Parathyroid adenoma (tissue), 2 donors: Measurements from ENCODE around the gene PARD3B.

Experiments
- H2AFZ ChIP-seq: fragments of 300-600 bp; sonication (generic); one replicate; pipeline ENCODE4 v1.7.0; 2017; ENCODE audit warnings: antibody characterized with exemption, mild to moderate bottlenecking
- H3K27ac ChIP-seq: fragments of 300-600 bp; sonication (generic); one replicate; pipeline ENCODE4 v1.7.0; 2017
- H3K27me3 ChIP-seq: fragments of 300-600 bp; sonication (generic); one replicate; pipeline ENCODE4 v1.7.0; 2017; ENCODE audit warnings: low read length; ENCODE audit not compliant: control insufficient read depth, insufficient read depth
- H3K36me3 ChIP-seq: fragments of 300-600 bp; sonication (generic); one replicate; pipeline ENCODE4 v1.7.0; 2017; ENCODE audit warnings: low read length; ENCODE audit not compliant: control insufficient read depth, insufficient read depth
- H3K4me1 ChIP-seq: fragments of 300-600 bp; sonication (generic); one replicate; pipeline ENCODE4 v1.7.0; 2017; ENCODE audit warnings: control low read depth
- H3K4me2 ChIP-seq: fragments of 300-600 bp; sonication (generic); one replicate; pipeline ENCODE4 v1.7.0; 2017; ENCODE audit warnings: low read length
- H3K4me3 ChIP-seq: fragments of 300-600 bp; sonication (generic); one replicate; pipeline ENCODE4 v1.7.0; 2017; ENCODE audit warnings: low read depth, low read length
- H3K79me2 ChIP-seq: fragments of 300-600 bp; sonication (generic); one replicate; pipeline ENCODE4 v1.7.0; 2017; ENCODE audit warnings: control low read depth
- H3K9ac ChIP-seq: fragments of 300-600 bp; sonication (generic); one replicate; pipeline ENCODE4 v1.7.0; 2017; ENCODE audit warnings: mild to moderate bottlenecking
- H3K9me3 ChIP-seq: fragments of 300-600 bp; sonication (generic); one replicate; pipeline ENCODE4 v1.7.0; 2017; ENCODE audit warnings: low read length; ENCODE audit not compliant: control insufficient read depth
- TF ChIP-seq, protein P1 (sequence below): fragments of 300-600 bp; sonication (generic); IDR thresholded peaks from one replicate; pipeline ENCODE4 v1.7.0; 2017; ENCODE audit warnings: antibody characterized with exemption, mild to moderate bottlenecking
- donor health status: primary hyperparathyroidism.

PARD3B gene

DNA sequence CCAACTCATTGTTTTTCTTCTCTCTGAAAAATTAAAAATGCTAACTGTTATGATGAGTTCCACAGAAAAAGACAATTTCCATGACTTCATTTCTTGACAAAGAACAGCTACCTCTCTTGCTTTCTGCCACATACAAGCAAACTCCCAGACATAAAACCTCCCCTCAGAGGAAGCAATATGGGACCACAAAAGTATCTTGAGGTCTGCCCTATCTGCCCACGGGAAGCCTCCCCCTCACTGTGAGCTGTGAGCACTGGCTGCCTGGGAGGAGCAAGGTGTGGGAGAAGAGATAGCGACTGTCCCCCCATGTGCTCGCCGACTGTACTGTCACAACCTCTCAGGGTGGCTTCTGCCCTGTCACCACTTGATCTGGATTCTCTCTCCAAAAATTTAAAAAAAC is 1067.4 kb downstream of the PARD3B start:
- no peaks in the 10 kb centered on the region for H3K4me1 ChIP-seq
- TF ChIP-seq, protein P1, sequence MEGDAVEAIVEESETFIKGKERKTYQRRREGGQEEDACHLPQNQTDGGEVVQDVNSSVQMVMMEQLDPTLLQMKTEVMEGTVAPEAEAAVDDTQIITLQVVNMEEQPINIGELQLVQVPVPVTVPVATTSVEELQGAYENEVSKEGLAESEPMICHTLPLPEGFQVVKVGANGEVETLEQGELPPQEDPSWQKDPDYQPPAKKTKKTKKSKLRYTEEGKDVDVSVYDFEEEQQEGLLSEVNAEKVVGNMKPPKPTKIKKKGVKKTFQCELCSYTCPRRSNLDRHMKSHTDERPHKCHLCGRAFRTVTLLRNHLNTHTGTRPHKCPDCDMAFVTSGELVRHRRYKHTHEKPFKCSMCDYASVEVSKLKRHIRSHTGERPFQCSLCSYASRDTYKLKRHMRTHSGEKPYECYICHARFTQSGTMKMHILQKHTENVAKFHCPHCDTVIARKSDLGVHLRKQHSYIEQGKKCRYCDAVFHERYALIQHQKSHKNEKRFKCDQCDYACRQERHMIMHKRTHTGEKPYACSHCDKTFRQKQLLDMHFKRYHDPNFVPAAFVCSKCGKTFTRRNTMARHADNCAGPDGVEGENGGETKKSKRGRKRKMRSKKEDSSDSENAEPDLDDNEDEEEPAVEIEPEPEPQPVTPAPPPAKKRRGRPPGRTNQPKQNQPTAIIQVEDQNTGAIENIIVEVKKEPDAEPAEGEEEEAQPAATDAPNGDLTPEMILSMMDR, result no peak
- no peak overlapping the region for H3K27ac ChIP-seq

DNA sequence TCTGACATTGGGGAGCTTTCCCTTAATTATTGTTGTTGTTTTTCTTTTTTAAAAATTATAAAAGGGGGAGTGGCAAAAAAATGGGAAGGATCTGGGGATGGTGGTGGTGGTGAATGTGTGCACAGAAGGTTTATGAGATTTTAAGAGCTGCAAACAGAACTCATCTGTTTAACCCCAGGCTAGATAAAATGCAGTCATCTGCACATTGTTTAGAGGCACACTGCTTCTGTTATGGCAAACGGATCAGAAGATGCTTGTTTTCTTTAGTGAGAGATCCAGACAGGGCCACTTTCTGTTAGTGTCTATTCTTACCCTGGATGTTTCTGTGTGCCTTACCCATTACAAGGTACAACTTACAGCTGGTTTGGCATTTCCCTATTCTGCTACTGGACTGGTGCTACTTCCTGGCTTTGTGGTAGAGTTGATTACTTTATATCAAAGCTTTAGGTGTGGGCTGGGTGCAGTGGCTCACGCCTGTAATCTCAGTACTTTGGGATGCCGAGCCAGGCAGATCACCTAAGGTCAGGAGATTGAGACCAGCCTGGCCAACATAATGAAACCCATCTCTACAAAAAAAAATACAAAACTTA is 1068.8 kb downstream of the PARD3B start:
- no peak overlapping the region for H2AFZ ChIP-seq

More for the DNA sequence above, 1067.4 kb downstream of the PARD3B start:
- no peaks in the 10 kb centered on the region for H3K79me2 ChIP-seq
- no peaks in the 10 kb centered on the region for H3K27me3 ChIP-seq
- H3K4me3 ChIP-seq, result no peak overlapping the region
- no peak overlapping the region for H3K9ac ChIP-seq
- H3K36me3 ChIP-seq, result no peaks in the 10 kb centered on the region
- H3K4me2 ChIP-seq, result no peak overlapping the region
- H3K9me3 ChIP-seq, result no peaks in the 10 kb centered on the region
- H2AFZ ChIP-seq, result no peak overlapping the region

DNA sequence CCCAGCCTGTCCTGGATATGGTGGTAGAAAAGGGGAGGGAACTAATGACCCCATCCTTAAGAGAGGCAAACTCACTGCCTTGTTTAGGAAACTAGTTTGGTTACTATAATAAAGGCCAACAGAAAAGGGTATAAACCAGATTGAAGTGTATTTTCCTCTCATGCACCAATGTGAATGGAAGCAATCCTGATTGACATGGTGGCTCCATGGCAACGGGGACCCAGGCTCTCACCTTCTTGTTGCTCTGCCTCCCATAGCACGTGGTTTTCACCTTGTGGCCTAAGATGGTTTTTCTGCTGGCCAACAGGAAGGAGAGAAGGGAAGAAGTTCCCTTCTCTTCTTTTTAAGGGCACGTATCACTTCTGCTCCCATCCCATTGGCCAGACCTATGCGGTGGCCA is 1069.7 kb downstream of the PARD3B start:
- H3K4me2 ChIP-seq, result no peak overlapping the region
- no peak overlapping the region for H2AFZ ChIP-seq
- TF ChIP-seq, protein P1, result no peak

More for the DNA sequence above, 1068.8 kb downstream of the PARD3B start:
- Histone ChIP-seq H3K4me3 (no peak overlapping the region), H3K9me3 (no peaks in the 10 kb centered on the region), H3K9ac (no peak overlapping the region), H3K79me2 (no peaks in the 10 kb centered on the region), H3K36me3 (no peaks in the 10 kb centered on the region), H3K4me1 (no peaks in the 10 kb centered on the region), H3K27me3 (no peaks in the 10 kb centered on the region), H3K27ac (no peak overlapping the region), H3K4me2 (no peak overlapping the region)
- TF ChIP-seq, protein P1, result no peak

DNA sequence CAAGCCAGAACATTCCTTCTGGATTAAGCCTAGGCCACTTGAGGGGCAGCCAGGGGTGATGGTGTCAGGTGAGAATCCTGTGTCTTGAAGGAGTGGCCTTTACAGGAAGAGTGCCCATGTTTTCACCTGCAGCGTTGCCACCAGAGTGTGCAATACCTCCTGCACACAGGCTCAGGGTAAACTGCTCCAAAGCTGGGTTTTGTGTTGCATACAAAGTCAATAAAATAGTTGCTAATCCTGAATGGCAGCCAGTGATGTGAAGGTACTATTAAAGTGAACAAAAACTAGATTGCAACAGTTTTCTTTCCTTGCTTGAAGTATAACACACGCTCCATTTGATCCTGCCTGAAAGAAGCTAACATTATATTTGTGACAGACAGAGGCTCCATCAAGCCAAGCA is 1072.6 kb downstream of the PARD3B start:
- Histone ChIP-seq H2AFZ (no peak overlapping the region), H3K36me3 (no peaks in the 10 kb centered on the region), H3K27me3 (no peaks in the 10 kb centered on the region), H3K27ac (no peak overlapping the region), H3K4me1 (no peaks in the 10 kb centered on the region), H3K9ac (no peak overlapping the region), H3K9me3 (no peaks in the 10 kb centered on the region), H3K4me3 (no peak overlapping the region), H3K79me2 (no peaks in the 10 kb centered on the region), H3K4me2 (no peak overlapping the region)
- TF ChIP-seq, protein P1, result no peak

More for the DNA sequence above, 1069.7 kb downstream of the PARD3B start:
- no peak overlapping the region for H3K27ac ChIP-seq
- no peaks in the 10 kb centered on the region for H3K4me1 ChIP-seq
- no peaks in the 10 kb centered on the region for H3K36me3 ChIP-seq
- H3K4me3 ChIP-seq, result no peak overlapping the region
- no peaks in the 10 kb centered on the region for H3K27me3 ChIP-seq
- H3K9ac ChIP-seq, result no peak overlapping the region
- H3K79me2 ChIP-seq, result no peaks in the 10 kb centered on the region
- no peaks in the 10 kb centered on the region for H3K9me3 ChIP-seq

GRCh38 chr2:205619600-205619999 is 1074.3 kb downstream of the PARD3B start:
- H3K4me2 ChIP-seq, result no peak overlapping the region
- no peaks in the 10 kb centered on the region for H3K36me3 ChIP-seq
- H3K79me2 ChIP-seq, result no peaks in the 10 kb centered on the region
- no peak overlapping the region for H3K4me3 ChIP-seq
- no peak overlapping the region for H3K9ac ChIP-seq
- no peak overlapping the region for H3K27ac ChIP-seq
- no peak overlapping the region for H2AFZ ChIP-seq
- TF ChIP-seq, protein P1, result no peak
- H3K4me1 ChIP-seq, result no peaks in the 10 kb centered on the region
- no peaks in the 10 kb centered on the region for H3K9me3 ChIP-seq
- no peaks in the 10 kb centered on the region for H3K27me3 ChIP-seq
